SU-DHL-6 (cell line): ENCODE measurements around the gene SLC25A39.
"Not testable (repeated sequence)": the region's sequence is repeated elsewhere in the genome, so short reads cannot be mapped to it uniquely, and the experiment has no call there.

Source experiments
- H2AFZ ChIP-seq: fragments of 200-600 bp; sonication (generic); 2 replicates; pipeline ENCODE4 v1.6.1; 2014; ENCODE audit warnings: low read depth, mild to moderate bottlenecking, moderate library complexity, mixed read lengths, antibody characterized with exemption, low read length; ENCODE audit not compliant: severe bottlenecking
- H3F3A ChIP-seq: fragments of 200-600 bp; shearing (Covaris generic); 2 replicates; pipeline ENCODE4 v1.6.0; 2016; ENCODE audit warnings: antibody characterized with exemption, mild to moderate bottlenecking; ENCODE audit not compliant: insufficient read depth
- H3K27ac ChIP-seq: fragments of 200-600 bp; sonication (generic); 2 replicates; pipeline ENCODE4 v1.5.1; 2016; ENCODE audit warnings: low read depth, mild to moderate bottlenecking, low read length, moderate library complexity, mixed read lengths
- H3K27me3 ChIP-seq: fragments of 200-600 bp; sonication (generic), shearing (Covaris generic); 2 replicates; pipeline ENCODE4 v1.6.0; 2014; ENCODE audit warnings: mild to moderate bottlenecking, low read length
- H3K36me3 ChIP-seq: fragments of 200-600 bp; sonication (generic); 2 replicates; pipeline ENCODE4 v1.6.1; 2014; ENCODE audit warnings: mild to moderate bottlenecking, low read length, mixed read lengths
- H3K4me2 ChIP-seq: fragments of 300-600, 200-600 bp; shearing (Covaris generic), sonication (generic); 2 replicates; pipeline ENCODE4 v1.6.0; 2014; ENCODE audit warnings: low read length, low read depth, mild to moderate bottlenecking; ENCODE audit not compliant: poor library complexity, severe bottlenecking
- H3K4me3 ChIP-seq: fragments of 200-600 bp; sonication (generic); 2 replicates; pipeline ENCODE4 v1.5.1; 2014; ENCODE audit warnings: antibody characterized with exemption, low read length, mild to moderate bottlenecking, mixed read lengths; ENCODE audit not compliant: insufficient read depth, poor library complexity, severe bottlenecking
- H3K79me2 ChIP-seq: fragments of 200-600 bp; sonication (generic); 2 replicates; pipeline ENCODE4 v1.6.1; 2014; ENCODE audit warnings: mild to moderate bottlenecking, low read length, moderate library complexity; ENCODE audit not compliant: insufficient read depth
- H3K9ac ChIP-seq: fragments of 200-600 bp; sonication (generic); 2 replicates; pipeline ENCODE4 v1.7.0; 2014; ENCODE audit warnings: mild to moderate bottlenecking, low read length
- H3K9me2 ChIP-seq: fragments of 200-600 bp; sonication (generic); replicated peaks from 2 replicates; pipeline ENCODE4 v1.6.1; 2014; ENCODE audit warnings: low read length; ENCODE audit not compliant: insufficient read depth
- H3K9me3 ChIP-seq: fragments of 200-600 bp; sonication (generic); 2 replicates; pipeline ENCODE4 v1.6.1; 2014; ENCODE audit warnings: low read length, mixed read lengths; ENCODE audit not compliant: insufficient read depth
- H4K20me1 ChIP-seq: fragments of 200-600 bp; sonication (generic); 2 replicates; pipeline ENCODE4 v1.6.1; 2014; ENCODE audit warnings: low read depth, mild to moderate bottlenecking, antibody characterized with exemption, low read length, moderate library complexity, mixed read lengths
- EZH2phosphoT487 ChIP-seq: fragments of 200-600 bp; sonication (generic), shearing (Covaris generic); conservative IDR thresholded peaks from 2 replicates; pipeline ENCODE4 v1.6.1; 2018; ENCODE audit warnings: mild to moderate bottlenecking, antibody characterized with exemption, low read length, moderate library complexity, mixed read lengths
- TF ChIP-seq, protein P1 (sequence below): fragments of 200-600 bp; sonication (generic); IDR thresholded peaks from one replicate; pipeline ENCODE4 v1.5.1; 2017; ENCODE audit warnings: antibody characterized with exemption, mild to moderate bottlenecking, low read length, moderate library complexity; ENCODE audit not compliant: insufficient read depth, poor library complexity, severe bottlenecking

Gene SLC25A39, protein sequence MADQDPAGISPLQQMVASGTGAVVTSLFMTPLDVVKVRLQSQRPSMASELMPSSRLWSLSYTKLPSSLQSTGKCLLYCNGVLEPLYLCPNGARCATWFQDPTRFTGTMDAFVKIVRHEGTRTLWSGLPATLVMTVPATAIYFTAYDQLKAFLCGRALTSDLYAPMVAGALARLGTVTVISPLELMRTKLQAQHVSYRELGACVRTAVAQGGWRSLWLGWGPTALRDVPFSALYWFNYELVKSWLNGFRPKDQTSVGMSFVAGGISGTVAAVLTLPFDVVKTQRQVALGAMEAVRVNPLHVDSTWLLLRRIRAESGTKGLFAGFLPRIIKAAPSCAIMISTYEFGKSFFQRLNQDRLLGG

DNA sequence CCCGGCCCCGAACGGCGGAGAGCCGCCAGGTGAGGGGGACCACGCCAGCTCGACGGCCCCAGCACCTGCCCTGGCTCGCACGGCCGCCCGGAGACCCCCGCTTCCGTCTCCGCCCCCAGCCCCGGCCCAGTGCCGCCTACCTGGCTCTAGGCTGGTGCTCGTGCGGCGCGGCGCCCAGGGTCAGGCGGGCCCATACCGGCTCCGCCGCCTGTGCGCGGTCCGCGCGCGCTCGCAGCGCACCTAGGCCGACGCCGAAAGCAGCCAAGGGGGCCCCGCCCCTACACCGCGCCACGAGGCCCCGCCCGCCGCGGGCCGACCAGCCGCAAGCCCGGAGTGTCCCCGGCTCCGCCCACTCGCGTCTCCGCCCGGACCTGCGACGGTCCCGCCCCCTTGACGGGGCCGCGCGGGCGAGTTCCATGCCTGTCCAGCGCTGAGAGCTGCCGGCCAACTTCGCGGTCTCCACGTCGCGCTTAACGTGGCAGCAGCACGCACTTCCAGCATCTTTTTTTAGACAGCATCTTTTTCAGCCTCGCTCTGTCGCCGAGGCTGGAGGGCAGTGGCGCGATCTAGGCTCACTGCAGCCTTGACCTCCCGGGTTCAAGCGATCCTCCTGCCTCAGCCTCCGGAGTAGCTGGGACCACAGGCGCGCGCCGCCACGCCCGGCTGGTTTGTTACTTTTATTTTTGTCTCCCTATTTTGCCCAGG lies at the start of gene SLC25A39:
Gene SLC25A39, minus strand, starts transcription at position 253 of the 705 bp plus-strand sequence. CDS start 1,261 bp downstream, outside the sequence.
- peak within 1 kb of the TSS; percentile 30 for H2AFZ ChIP-seq
- H3K9me2 ChIP-seq, result no peaks in the 10 kb centered on the region
- peaks cover 9% of the 10 kb centered on the region for H3K79me2 ChIP-seq
- TF ChIP-seq, protein P1, sequence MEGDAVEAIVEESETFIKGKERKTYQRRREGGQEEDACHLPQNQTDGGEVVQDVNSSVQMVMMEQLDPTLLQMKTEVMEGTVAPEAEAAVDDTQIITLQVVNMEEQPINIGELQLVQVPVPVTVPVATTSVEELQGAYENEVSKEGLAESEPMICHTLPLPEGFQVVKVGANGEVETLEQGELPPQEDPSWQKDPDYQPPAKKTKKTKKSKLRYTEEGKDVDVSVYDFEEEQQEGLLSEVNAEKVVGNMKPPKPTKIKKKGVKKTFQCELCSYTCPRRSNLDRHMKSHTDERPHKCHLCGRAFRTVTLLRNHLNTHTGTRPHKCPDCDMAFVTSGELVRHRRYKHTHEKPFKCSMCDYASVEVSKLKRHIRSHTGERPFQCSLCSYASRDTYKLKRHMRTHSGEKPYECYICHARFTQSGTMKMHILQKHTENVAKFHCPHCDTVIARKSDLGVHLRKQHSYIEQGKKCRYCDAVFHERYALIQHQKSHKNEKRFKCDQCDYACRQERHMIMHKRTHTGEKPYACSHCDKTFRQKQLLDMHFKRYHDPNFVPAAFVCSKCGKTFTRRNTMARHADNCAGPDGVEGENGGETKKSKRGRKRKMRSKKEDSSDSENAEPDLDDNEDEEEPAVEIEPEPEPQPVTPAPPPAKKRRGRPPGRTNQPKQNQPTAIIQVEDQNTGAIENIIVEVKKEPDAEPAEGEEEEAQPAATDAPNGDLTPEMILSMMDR, result no peak
- no peak for TF ChIP-seq EZH2phosphoT487
- peak within 1 kb of the TSS; percentile 71 for H3K4me3 ChIP-seq
- H3K36me3 ChIP-seq, result no peaks in the 10 kb centered on the region
- peak within 1 kb of the TSS; percentile 93 for H3K27ac ChIP-seq
- H3F3A ChIP-seq, result peaks cover 23% of the 10 kb centered on the region
- H3K27me3 ChIP-seq, result no peaks in the 10 kb centered on the region
- peak within 1 kb of the TSS; percentile 76 for H3K9ac ChIP-seq
- H3K9me3 ChIP-seq, result no peaks in the 10 kb centered on the region
- peak within 1 kb of the TSS; percentile 92 for H3K4me2 ChIP-seq
- H4K20me1 ChIP-seq, result no peaks in the 10 kb centered on the region

DNA sequence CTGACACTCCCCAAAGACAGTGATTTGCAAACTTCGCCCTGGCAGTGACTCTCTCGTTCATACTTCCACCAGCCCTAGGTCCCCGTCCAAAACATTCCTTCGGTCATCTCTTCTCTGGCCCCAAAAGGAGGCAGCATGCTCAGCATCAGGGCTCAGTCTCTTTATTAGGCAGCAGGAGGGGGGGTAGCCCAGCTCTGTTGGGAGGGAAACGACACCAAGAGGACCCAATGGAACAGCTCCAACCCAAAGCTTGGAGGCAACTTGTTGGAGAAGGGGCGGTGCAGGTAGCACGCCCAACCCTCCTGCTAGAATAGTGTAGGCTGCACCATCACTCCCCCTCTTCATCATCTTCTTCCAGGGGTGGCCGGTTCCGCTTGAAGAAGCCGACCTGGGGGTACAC lies 47.4 kb upstream of the SLC25A39 start:
- H3K36me3 ChIP-seq, result no peaks in the 10 kb centered on the region
- no peaks in the 10 kb centered on the region for H3K9me2 ChIP-seq
- no peak overlapping the region for H3K4me3 ChIP-seq
- no peaks in the 10 kb centered on the region for H3K79me2 ChIP-seq
- H3F3A ChIP-seq, result no peaks in the 10 kb centered on the region
- no peak overlapping the region for H3K4me2 ChIP-seq
- H3K27ac ChIP-seq, result no peak overlapping the region
- no peak overlapping the region for H3K9ac ChIP-seq
- TF ChIP-seq, protein P1, result no peak
- no peak for TF ChIP-seq EZH2phosphoT487
- H3K9me3 ChIP-seq, result no peaks in the 10 kb centered on the region
- no peaks in the 10 kb centered on the region for H4K20me1 ChIP-seq
- no peaks in the 10 kb centered on the region for H3K27me3 ChIP-seq
- H2AFZ ChIP-seq, result no peak overlapping the region

DNA sequence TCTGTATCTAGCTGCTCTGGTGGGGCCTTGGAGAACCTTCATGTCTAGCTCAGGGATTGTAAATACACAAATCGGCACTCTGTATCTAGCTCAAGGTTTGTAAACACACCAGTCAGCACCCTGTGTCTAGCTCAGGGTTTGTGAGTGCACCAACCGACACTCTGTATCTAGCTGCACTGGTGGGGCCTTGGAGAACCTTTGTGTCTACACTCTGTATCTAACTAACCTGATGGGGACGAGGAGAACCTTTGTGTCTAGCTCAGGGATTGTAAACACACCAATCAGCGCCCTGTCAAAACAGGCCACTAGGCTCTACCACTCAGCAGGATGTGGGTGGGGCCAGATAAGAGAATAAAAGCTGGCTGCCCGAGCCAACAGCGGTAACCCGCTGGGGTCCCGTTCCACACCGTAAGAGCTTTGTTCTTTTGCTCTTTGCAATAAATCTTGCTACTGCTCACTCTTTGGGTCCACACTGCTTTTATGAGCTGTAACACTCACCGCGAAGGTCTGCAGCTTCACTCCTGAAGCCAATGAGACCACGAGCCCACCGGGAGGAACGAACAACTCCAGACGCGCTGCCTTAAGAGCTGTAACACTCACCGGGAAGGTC lies 44.9 kb upstream of the SLC25A39 start:
- not testable (repeated sequence) for H4K20me1 ChIP-seq, H3K79me2 ChIP-seq, H3K4me3 ChIP-seq, H3K27ac ChIP-seq, H3K9me3 ChIP-seq, H3K9ac ChIP-seq, H3K9me2 ChIP-seq, H3K27me3 ChIP-seq, H3K36me3 ChIP-seq, H3F3A ChIP-seq, H3K4me2 ChIP-seq, H2AFZ ChIP-seq

DNA sequence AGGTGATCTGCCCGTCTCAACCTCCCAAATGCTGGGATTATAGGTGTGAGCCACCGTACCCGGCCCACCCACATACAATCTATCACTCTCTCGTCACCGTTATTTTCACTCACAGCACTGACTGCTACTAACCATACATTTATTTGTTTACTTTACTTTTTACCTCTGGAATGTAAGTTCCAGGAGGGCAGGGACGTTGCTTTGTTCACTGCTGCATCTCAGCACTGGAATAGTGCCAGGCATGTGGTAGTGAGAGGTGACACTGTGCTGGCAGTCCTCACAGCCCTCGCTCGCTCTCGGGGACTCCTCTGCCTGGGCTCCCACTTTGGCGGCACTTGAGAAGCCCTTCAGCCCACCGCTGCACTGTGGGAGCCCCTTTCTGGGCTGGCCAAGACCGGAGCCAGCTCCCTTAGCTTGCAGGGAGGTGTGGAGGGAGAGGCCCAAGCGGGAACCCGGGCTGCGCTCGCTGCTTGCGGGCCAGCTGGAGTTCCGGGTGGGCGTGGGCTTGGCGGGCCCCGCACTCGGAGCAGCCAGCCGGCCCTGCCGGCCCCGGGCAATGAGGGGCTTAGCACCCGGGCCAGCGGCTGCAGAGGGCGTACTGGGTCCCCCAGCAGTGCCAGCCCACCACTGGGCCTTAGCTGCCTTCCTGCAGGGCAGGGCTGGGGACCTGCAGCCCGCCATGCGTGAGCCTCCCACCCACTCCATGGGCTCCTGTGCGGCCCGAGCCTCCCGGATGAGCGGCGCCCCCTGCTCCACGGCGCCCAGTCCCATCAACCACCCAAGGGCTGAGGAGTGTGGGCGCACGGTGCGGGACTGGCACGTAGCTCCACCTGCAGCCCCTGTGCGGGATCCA lies 44.0 kb upstream of the SLC25A39 start:
- not testable (repeated sequence) for H2AFZ ChIP-seq, H3K9me2 ChIP-seq, H3F3A ChIP-seq, H3K9ac ChIP-seq, H3K36me3 ChIP-seq, H3K4me3 ChIP-seq, H3K4me2 ChIP-seq, H3K9me3 ChIP-seq, H4K20me1 ChIP-seq, H3K79me2 ChIP-seq, H3K27ac ChIP-seq, H3K27me3 ChIP-seq
